Caco-2 (cell line): ENCODE data around the gene GZMH. TPM values are rescaled to one million over a fixed set of nuclear protein-coding genes. Genes with fewer than 3 reads are reported as not detected.
"Not testable (repeated sequence)": the region's sequence is repeated elsewhere in the genome, so short reads cannot be mapped to it uniquely, and the experiment has no call there.

Experiments
- Bru-seq: library from RNA; stranded (reverse); fragments of 400-500 nt; gene quantifications from one replicate; lab custom pipeline; 2021; lab: Mats Ljungman, UMichigan
- BruChase-seq, 2 experiments: library from RNA; stranded (reverse); fragments of 400-500 nt; gene quantifications; one replicate each; lab custom pipeline; 2021; lab: Mats Ljungman, UMichigan
- BruUV-seq: library from RNA; stranded (reverse); fragments of 400-500 nt; replicated peaks from 2 replicates; lab custom pipeline; 2021; lab: Mats Ljungman, UMichigan
- CTCF ChIA-PET: fragments of 300-600 bp; sonication (Branson Sonifier 250); formaldehyde crosslinking; loops from one replicate; lab custom pipeline; 2022; ENCODE audit warnings: antibody characterized with exemption; lab: Charles Lee
- POLR2A ChIA-PET: fragments of 300-600 bp; sonication (Branson Sonifier 250); formaldehyde crosslinking; loops from one replicate; lab custom pipeline; 2022; ENCODE audit warnings: antibody characterized with exemption; lab: Charles Lee
- DNase-seq, 2 experiments: peaks; one replicate each; pipeline versions ENCODE4 v3.0.0 to v3.0.0-alpha.2; 2020 to 2022
- H3K27me3 ChIP-seq: replicated peaks from 2 replicates; pipeline ENCODE4 v1.6.0; 2011; ENCODE audit warnings: low read length; ENCODE audit not compliant: control insufficient read depth, insufficient read depth
- H3K36me3 ChIP-seq: 2 replicates; pipeline ENCODE4 v1.5.1; 2011; ENCODE audit warnings: low read length; ENCODE audit not compliant: control insufficient read depth, insufficient read depth
- H3K4me1 ChIP-seq: fragments of 250-450 bp; sonication (Bioruptor Pico); 2 replicates; pipeline ENCODE4 v1.5.1; 2020; ENCODE audit warnings: mild to moderate bottlenecking
- H3K4me3 ChIP-seq: 2 replicates; pipeline ENCODE4 v1.5.1; 2011; ENCODE audit warnings: low read depth, mild to moderate bottlenecking, control low read depth, low read length
- H3K9me3 ChIP-seq: fragments of 250-450 bp; sonication (Bioruptor Pico); 2 replicates; pipeline ENCODE4 v1.5.1; 2020; ENCODE audit warnings: mild to moderate bottlenecking, moderate library complexity
- H3K27ac Mint-ChIP-seq: one replicate; pipeline ENCODE4 v1.8.0; 2022; ENCODE audit warnings: mixed read lengths; ENCODE audit not compliant: unreplicated experiment
- H3K27me3 Mint-ChIP-seq: one replicate; pipeline ENCODE4 v1.8.0; 2022; ENCODE audit warnings: mixed read lengths; ENCODE audit not compliant: insufficient read depth, unreplicated experiment
- H3K36me3 Mint-ChIP-seq: one replicate; pipeline ENCODE4 v1.8.0; 2022; ENCODE audit warnings: mild to moderate bottlenecking, mixed read lengths; ENCODE audit not compliant: insufficient read depth, unreplicated experiment
- H3K4me1 Mint-ChIP-seq: one replicate; pipeline ENCODE4 v1.8.0; 2022; ENCODE audit warnings: low read depth, mixed read lengths; ENCODE audit not compliant: unreplicated experiment
- H3K4me3 Mint-ChIP-seq: one replicate; pipeline ENCODE4 v1.8.0; 2022; ENCODE audit warnings: mild to moderate bottlenecking, moderate library complexity, mixed read lengths; ENCODE audit not compliant: unreplicated experiment
- H3K9me3 Mint-ChIP-seq: one replicate; pipeline ENCODE4 v1.8.0; 2022; ENCODE audit warnings: mixed read lengths; ENCODE audit not compliant: unreplicated experiment
- CTCF ChIP-seq, 2 experiments: fragments of 200-600 bp in 1 of 2; IDR thresholded peaks; 1 replicate in 1 of 2; 2 replicates in 1 of 2; pipeline versions ENCODE4 v1.5.1 to v1.8.0; 2011 to 2022; ENCODE audit warnings: antibody characterized with exemption in 1 of 2, control low read depth in 1 of 2, inconsistent platforms in 1 of 2, low read depth in 1 of 2, low read length in 1 of 2, mild to moderate bottlenecking in 1 of 2, moderate library complexity in 1 of 2; ENCODE audit not compliant: insufficient read depth in 1 of 2, severe bottlenecking in 1 of 2, unreplicated experiment in 1 of 2
- intact Hi-C: fragments of 100-400 bp; cut with micrococcal nuclease; formaldehyde crosslinking; loops from one replicate; pipeline ENCODE4 v1.10.0; 2022; ENCODE audit not compliant: unreplicated experiment
- long read RNA-seq: library from polyadenylated mRNA; stranded (forward); transcript quantifications from one replicate; pipeline ENCODE4 v2.0.0, GENCODE V29; 2022
- total RNA-seq: library from RNA; stranded (reverse); gene quantifications from 2 replicates; pipeline ENCODE4 v1.2.3, GENCODE V29; 2022

Gene GZMH
- total RNA-seq (not detected in 2 replicates), Bru-seq, nascent RNA (not detected), BruChase-seq, experiment 1, labeled RNA remaining after a 2-hour chase (not detected), BruChase-seq, experiment 2, labeled RNA remaining after a 6-hour chase (not detected)
- long read RNA-seq, result 0 reads

- H3K4me3 Mint-ChIP-seq, result no peak within 1 kb of the TSS
- POLR2A ChIA-PET, result no interaction called here
- no peaks in the 10 kb centered on the region for H3K36me3 ChIP-seq
- BruUV-seq, result no TSS peak
- H3K4me1 ChIP-seq, result no peaks in the 10 kb centered on the region
- no peaks in the 10 kb centered on the region for H3K9me3 Mint-ChIP-seq
- CTCF ChIA-PET, result no interaction called here
- H3K27me3 Mint-ChIP-seq, result peaks cover 5% of the 10 kb centered on the region
- H3K27me3 ChIP-seq, result no peaks in the 10 kb centered on the region; the same call in 1 of the 2 replicates
- no peak for DNase-seq
- TF ChIP-seq CTCF (IDR thresholded peaks at IDR 0.05; ENCODE audit: insufficient read depth in 1 of 2, low read depth in 1 of 2, low read length in 1 of 2, severe bottlenecking in 1 of 2, unreplicated experiment in 1 of 2), result no peak
- no peaks in the 10 kb centered on the region for H3K36me3 Mint-ChIP-seq
- intact Hi-C loops, result loop anchor here (10.0 kb wide), 1 partner anchor 125 kb away; no protein-coding TSS in a partner anchor
- no peak within 1 kb of the TSS for H3K4me3 ChIP-seq
- H3K27ac Mint-ChIP-seq, result no peak within 1 kb of the TSS
- no peaks in the 10 kb centered on the region for H3K4me1 Mint-ChIP-seq
- H3K9me3 ChIP-seq, result no peaks in the 10 kb centered on the region
These were observed at the start of gene GZMH for GRCh38 chr14:24609655-24610344. GZMH (minus strand) TSS chr14:24609685; CDS start chr14:24609613, 72 bp downstream.

- H3K4me3 Mint-ChIP-seq, POLR2A ChIA-PET, H3K9me3 Mint-ChIP-seq: not testable (repeated sequence)
These were observed 38.9 kb upstream of the GZMH start for GRCh38 chr14:24648361-24648760.

GRCh38 chr14:24639905-24640304 lies 30.4 kb upstream of the GZMH start:
- H3K36me3 ChIP-seq, result no peaks in the 10 kb centered on the region
- Mint-ChIP-seq H3K9me3 (no peaks in the 10 kb centered on the region), H3K4me1 (no peaks in the 10 kb centered on the region), H3K27me3 (peaks cover 4% of the 10 kb centered on the region), H3K4me3 (no peak overlapping the region), H3K27ac (no peak overlapping the region), H3K36me3 (no peaks in the 10 kb centered on the region)
- no peaks in the 10 kb centered on the region for H3K27me3 ChIP-seq
- no peak for TF ChIP-seq CTCF (IDR thresholded peaks at IDR 0.05; ENCODE audit: insufficient read depth in 1 of 2, low read depth in 1 of 2, low read length in 1 of 2, severe bottlenecking in 1 of 2, unreplicated experiment in 1 of 2)
- BruUV-seq, result no TSS peak
- POLR2A ChIA-PET, result no interaction called here
- CTCF ChIA-PET, result no interaction called here
- no peak for DNase-seq
- H3K4me3 ChIP-seq, result no peak overlapping the region
- H3K9me3 ChIP-seq, result no peaks in the 10 kb centered on the region
- no peaks in the 10 kb centered on the region for H3K4me1 ChIP-seq
- intact Hi-C loops, result no loop called here

More at GRCh38 chr14:24648361-24648760, 38.9 kb upstream of the GZMH start:
- H3K36me3 ChIP-seq, intact Hi-C loops, H3K36me3 Mint-ChIP-seq, H3K4me1 ChIP-seq, BruUV-seq, H3K27ac Mint-ChIP-seq, H3K9me3 ChIP-seq, DNase-seq, H3K27me3 ChIP-seq, H3K4me3 ChIP-seq, H3K27me3 Mint-ChIP-seq, H3K4me1 Mint-ChIP-seq, CTCF ChIA-PET: not testable (repeated sequence)
